Measurements from ENCODE around the gene MORC3. TPM values are rescaled to one million over a fixed set of nuclear protein-coding genes. Genes with fewer than 3 reads are reported as not detected.

The MORC3 gene
- total RNA-seq, 1 experiment from 2014 or later: 19.8 TPM

- Histone ChIP-seq H3K4me1 (ENCODE audit: control insufficient read depth in 1 of 2, insufficient read depth in 2 of 2, low read length in 2 of 2) (peaks cover 20 to 25% of the 10 kb centered on the region in 2 experiments), H3K36me3 (ENCODE audit: control insufficient read depth in 1 of 2, insufficient read depth in 2 of 2, low read length in 2 of 2) (peaks cover 0 to 5% of the 10 kb centered on the region in 2 experiments; a peak in 1 of 4 replicates), H3K27me3 (ENCODE audit: insufficient read depth, low read length) (no peaks in the 10 kb centered on the region), H3K79me2 (ENCODE audit: insufficient read depth, low read length) (peaks cover 24% of the 10 kb centered on the region), H2AFZ (ENCODE audit: low read depth, low read length, poor library complexity, severe bottlenecking) (peak within 1 kb of the TSS; percentile 65), H3K9ac (ENCODE audit: low read length) (peak within 1 kb of the TSS; percentile 96), H3K4me2 (ENCODE audit: low read length) (peak within 1 kb of the TSS; percentile 83), H3K9me2 (ENCODE audit: insufficient read depth) (no peaks in the 10 kb centered on the region), H3K4me3 (replicated peaks in 1 of 2; ENCODE audit: low read depth in 1 of 2, low read length in 2 of 2) (peak within 1 kb of the TSS; percentile 78 to 83), H3K9me3 (ENCODE audit: control insufficient read depth in 1 of 2, insufficient read depth in 1 of 2, low read depth in 1 of 2, low read length in 2 of 2) (no peaks in the 10 kb centered on the region), H4K20me1 (ENCODE audit: insufficient read depth) (no peaks in the 10 kb centered on the region), H3K27ac (ENCODE audit: low read depth, low read length) (peak within 1 kb of the TSS; percentile 61)
- ATAC-seq: peak; percentile 96
- no TSS peak for BruUV-seq (replicated peaks)
- CTCF ChIA-PET: no interaction called here
- peak; percentile 51 for DNase-seq (ENCODE audit: low read depth, low spot score)
- intact Hi-C loops (cut with micrococcal nuclease): loop anchor here (5.0 kb wide), 1 partner anchor 228 kb away; the partner anchor contains the start of gene DOP1B
- RAD21 ChIA-PET (ENCODE audit: low non-redundant PET in 1 of 2, low total read pairs in 2 of 2, uncharacterized antibody in 2 of 2, unreplicated experiment in 2 of 2): no interaction called here
- POLR2A ChIA-PET: no interaction called here
- TF ChIP-seq EGR1 (IDR thresholded peaks at IDR 0.05; ENCODE audit: low read depth): peak; percentile 88
- peak; percentile 71 for TF ChIP-seq POLR2AphosphoS5 (IDR thresholded peaks at IDR 0.05; ENCODE audit: low read depth, low read length)
- no peak for TF ChIP-seq ELF1 (IDR thresholded peaks at IDR 0.05; ENCODE audit: borderline replicate concordance, low read depth)
- TF ChIP-seq POLR2A (IDR thresholded peaks at IDR 0.05; ENCODE audit: borderline replicate concordance, extremely low read depth, insufficient read depth, insufficient read length): peak; percentile 72
- TF ChIP-seq SRF (IDR thresholded peaks at IDR 0.05; ENCODE audit: low read depth): no peak
- peak; percentile 92 for TF ChIP-seq ZFX (IDR thresholded peaks at IDR 0.05)
- TF ChIP-seq CBX3 (IDR thresholded peaks at IDR 0.05; ENCODE audit: low read depth): no peak
- TF ChIP-seq ZBTB33 (IDR thresholded peaks at IDR 0.05; ENCODE audit: extremely low read depth, insufficient replicate concordance, low read length): no peak
- TF ChIP-seq ZNF274 (IDR thresholded peaks at IDR 0.05; ENCODE audit: low read depth, low read length): no peak
- TF ChIP-seq CEBPB (IDR thresholded peaks at IDR 0.05; ENCODE audit: low read depth): no peak
- no peak for TF ChIP-seq CTCF (IDR thresholded peaks at IDR 0.05 in 2 of 3, conservative IDR thresholded peaks at IDR 0.05 in 1 of 3; ENCODE audit: borderline replicate concordance in 1 of 3, insufficient read depth in 1 of 3, low read depth in 2 of 3, low read length in 2 of 3)
- no peak for TF ChIP-seq ATF3 (IDR thresholded peaks at IDR 0.05)
- TF ChIP-seq REST (IDR thresholded peaks at IDR 0.05; ENCODE audit: low read depth): no peak
- no peak for TF ChIP-seq EZH2phosphoT487 (IDR thresholded peaks at IDR 0.05; ENCODE audit: borderline replicate concordance)
- TF ChIP-seq RAD21 (IDR thresholded peaks at IDR 0.05; ENCODE audit: low read depth): no peak
- TF ChIP-seq MAX (IDR thresholded peaks at IDR 0.05): no peak
- TF ChIP-seq TCF7L2 (IDR thresholded peaks at IDR 0.05; ENCODE audit: borderline replicate concordance, extremely low read depth, insufficient read depth, insufficient read length): peak; percentile 8
- no peak for TF ChIP-seq JUND (IDR thresholded peaks at IDR 0.05)
- TF ChIP-seq EZH2 (IDR thresholded peaks at IDR 0.05): no peak
- TF ChIP-seq SIN3A (IDR thresholded peaks at IDR 0.05; ENCODE audit: low read depth): no peak
Measured at GRCh38 chr21:36385233-36386030, 65.4 kb downstream of the MORC3 start, which contains the start of gene CHAF1B. TSS of gene CHAF1B (plus strand) at chr21:36385392. CDS start at chr21:36386137, 745 bp downstream.

Measured in HCT116 (cell line).